Hypothalamus (tissue), 51 donors: ENCODE measurements around the gene CTSE.
"Not testable (repeated sequence)": the region's sequence is repeated elsewhere in the genome, so short reads cannot be mapped to it uniquely, and the experiment has no call there.

ENCODE experiments used
- DNase-seq, 51 donors: peaks; one replicate each; lab custom pipeline; 2025; lab: John Stamatoyannopoulos, UW

CTSE gene

DNA sequence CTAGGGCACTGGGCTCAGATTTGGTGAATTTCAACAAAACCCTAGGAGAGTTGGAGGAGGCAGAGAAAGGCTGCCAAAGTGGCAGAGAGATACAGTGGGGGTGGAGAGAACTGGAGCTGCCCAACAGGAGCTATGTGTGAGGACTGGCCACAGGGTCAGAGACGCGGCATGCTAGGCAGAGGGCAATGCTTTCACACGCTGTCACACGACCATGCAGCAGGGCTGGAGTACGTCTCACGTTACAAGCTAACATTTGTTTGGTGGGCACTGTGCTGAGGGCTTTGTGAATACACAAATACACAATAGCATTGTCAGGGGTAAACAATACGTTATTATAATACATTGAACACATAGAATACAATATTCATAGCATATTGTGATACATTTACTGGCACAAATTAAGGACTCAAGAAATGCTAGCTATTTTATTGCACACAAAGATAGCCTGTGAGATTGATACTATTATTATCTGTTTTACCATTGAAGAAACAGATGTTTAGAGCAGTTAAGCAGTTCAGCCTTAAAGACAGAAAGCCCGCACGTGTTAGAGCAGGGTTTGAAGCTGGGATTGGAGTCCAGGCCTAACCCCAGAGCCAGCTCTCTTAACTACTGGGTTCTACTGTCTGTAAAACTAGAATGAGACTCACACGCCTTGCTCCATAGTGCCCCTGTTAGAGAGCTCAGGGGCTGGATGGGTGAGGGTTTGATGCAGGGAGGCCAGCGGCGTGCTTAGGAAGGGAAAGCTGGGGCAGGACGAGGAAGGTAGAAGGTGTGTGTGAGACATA lies 25.0 kb downstream of the CTSE start:
- DNase-seq: peak in 33 of 51 donors; percentile 7 to 78 (median 48)

DNA sequence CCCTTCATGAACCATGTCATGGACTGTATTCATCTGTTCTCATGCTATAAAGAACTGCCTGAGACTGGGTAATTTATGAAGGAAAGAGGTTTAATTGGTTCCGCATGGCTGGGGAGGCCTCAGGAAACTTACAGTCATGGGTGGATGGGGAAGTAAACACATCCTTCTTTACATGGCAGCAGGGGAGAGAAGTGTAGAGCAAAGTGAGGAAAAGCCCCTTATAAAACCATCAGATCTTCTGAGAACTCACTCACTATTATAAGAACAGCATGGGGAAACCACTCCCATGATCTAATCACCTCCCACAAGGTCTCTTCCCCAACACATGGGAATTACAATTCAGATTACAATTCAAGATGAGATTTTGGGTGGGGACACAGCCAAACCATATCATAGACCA lies 27.1 kb downstream of the CTSE start:
- DNase-seq: not testable (repeated sequence)

GRCh38 chr1:205994346-205994745 lies 29.3 kb downstream of the CTSE start:
- peak in 48 of 51 donors; percentile 34 to 96 (median 82) for DNase-seq

- no peak for DNase-seq
Measured at GRCh38 chr1:205993068-205993467, 30.6 kb downstream of the CTSE start.

- no peak for DNase-seq
Measured at GRCh38 chr1:205992218-205992882, 31.3 kb downstream of the CTSE start.

DNA sequence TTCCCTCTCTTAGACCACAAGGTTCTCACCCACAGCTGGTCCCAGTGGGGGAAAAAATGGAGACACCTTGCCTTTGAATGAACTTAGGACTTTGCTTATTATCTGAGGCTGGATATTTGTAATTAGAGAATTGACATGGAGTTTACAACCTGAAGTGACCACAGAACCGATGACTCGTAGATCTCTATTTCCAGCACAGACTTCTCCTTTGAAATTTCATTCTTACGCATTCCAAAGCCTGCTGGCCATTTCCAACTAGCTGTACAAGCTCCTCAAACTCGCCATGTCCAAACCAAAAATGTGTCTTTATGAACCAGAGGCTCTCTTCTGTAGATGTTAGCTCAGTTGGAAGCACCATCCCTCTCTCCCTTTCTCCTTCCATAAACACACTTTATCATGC lies 32.5 kb downstream of the CTSE start:
- no peak for DNase-seq

GRCh38 chr1:205990226-205990625 lies 33.5 kb downstream of the CTSE start:
- no peak for DNase-seq

GRCh38 chr1:205989786-205990185 lies 33.9 kb downstream of the CTSE start:
- no peak for DNase-seq

DNA sequence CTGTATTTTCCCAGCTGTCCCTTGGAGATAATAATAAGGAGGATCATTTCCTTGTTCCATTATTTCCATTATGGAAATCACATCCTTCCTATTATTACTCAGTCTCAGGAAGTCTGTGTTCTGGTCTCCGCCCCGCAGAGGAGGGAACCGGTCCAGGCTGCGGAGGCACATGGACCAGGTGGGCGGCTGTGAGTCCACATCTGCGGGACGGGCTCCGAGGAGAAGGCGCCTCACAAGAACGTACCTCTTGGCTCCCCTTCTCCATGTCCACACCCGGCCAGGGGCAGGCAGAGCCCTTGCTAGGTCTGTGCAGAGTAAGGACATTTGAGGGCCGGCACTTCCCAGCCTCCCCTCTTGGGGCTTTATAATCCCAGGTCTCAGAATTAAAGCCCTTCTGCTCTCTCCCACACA lies 35.1 kb downstream of the CTSE start:
- no peak for DNase-seq

DNA sequence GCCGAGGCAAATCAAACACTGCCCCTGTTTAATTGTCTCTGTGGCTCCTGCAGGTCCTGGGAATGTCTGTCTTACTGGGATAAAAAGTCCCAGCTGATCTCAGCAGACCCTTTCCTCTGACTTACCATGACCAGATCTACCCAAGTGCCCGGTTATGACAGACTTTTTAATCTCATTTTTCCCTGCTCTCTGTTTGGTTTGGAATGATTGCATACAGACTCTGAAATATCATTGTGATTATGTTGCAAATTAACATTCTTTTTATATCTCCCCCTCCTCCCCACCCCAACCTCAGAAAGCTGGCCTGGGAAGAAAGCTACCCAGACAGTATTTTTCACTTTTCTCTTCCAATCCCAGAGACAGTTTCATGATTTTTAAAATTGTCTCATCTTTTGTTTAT lies 36.8 kb downstream of the CTSE start:
- no peak for DNase-seq

GRCh38 chr1:205986292-205986691 lies 37.4 kb downstream of the CTSE start:
- DNase-seq: no peak

DNA sequence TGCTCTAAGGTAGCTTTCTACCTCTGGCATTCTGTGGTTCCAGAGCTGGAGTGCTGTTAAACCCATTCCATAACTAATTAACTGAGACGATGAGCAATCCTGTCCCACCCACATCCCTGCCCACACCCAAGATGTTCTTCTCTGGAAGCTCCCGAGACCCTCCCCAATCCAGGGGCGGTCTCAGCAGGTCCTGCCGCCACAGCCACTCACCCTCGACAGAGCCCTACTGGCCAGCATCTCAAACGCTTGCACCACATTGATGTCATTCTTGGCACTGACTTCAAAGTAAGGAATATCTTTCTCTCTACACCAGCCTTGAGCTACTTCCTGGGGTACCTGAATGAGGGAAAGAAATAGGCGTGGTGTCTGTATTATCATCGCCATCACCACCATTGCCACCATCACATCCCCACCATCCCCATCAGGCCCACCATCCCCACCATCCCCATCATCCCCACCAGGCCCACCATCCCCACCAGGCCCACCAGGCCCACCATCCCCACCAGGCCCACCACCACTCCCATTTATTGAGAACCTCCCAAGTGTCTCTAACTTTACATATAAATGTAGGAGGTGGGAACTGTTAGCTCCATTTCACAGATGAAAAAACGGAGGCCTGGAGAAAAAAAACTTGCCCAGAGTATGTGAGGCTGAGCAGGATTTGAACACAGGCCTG lies 38.2 kb downstream of the CTSE start:
- DNase-seq: no peak

DNA sequence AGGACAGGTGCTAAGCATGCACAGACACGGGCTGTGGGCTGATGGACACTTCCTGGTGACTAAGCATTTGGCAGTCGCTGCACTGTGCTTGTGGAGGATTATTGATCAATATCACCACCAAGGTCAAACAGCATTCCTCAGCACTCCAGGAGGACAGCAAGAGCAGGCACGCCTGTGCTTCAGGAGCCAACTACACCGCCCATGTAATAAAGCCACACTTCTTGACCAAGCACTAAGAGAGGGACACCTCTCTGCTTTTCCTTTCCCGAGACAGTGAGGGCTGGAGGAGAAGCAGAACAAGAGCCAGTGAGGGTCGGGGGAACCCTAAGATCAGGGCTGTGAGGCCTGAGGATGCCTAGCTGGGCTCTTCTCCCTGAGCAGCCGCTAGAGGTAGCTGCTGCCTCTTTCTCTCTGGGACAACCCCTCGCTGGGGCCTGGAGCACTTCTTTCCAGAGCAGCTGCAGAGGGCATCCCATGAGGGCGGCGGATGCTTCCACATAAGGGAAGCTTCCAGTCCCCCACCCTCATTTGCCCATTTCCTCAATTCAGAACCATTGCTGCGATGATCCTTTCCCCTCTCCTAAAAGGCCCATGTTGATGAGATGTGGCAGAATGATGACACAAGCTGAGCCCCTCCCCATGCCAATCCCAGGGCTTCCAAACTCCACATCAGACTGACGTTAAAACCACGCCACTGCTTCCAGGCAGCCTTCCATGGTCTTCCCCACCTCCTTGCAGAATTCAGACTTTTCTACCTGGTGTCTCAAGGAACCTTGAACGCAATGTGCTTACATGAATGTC lies 39.6 kb downstream of the CTSE start:
- DNase-seq: peak in 41 of 51 donors; percentile 15 to 85 (median 57)

- DNase-seq: no peak
Measured at GRCh38 chr1:205981257-205981656, 42.4 kb downstream of the CTSE start.

GRCh38 chr1:205980237-205980870 lies 43.3 kb downstream of the CTSE start:
- DNase-seq: no peak

GRCh38 chr1:205979301-205979700 lies 44.4 kb downstream of the CTSE start:
- DNase-seq: no peak

- no peak for DNase-seq
Measured at GRCh38 chr1:205978676-205979075, 45.0 kb downstream of the CTSE start.

GRCh38 chr1:205977402-205978014 lies 46.2 kb downstream of the CTSE start:
- peak in 48 of 51 donors; percentile 14 to 91 (median 55) for DNase-seq

- peak in 22 of 51 donors; percentile 8 to 65 (median 28) for DNase-seq
Measured at GRCh38 chr1:205976708-205977401, 46.8 kb downstream of the CTSE start.
